ENCODE measurements around the gene PSMD2. TPM values are rescaled to one million over a fixed set of nuclear protein-coding genes. Genes with fewer than 3 reads are reported as not detected.

The PSMD2 gene
- polyA plus RNA-seq, result 100 to 1,000 TPM; 104 to 149 (median 122) TPM
- long read RNA-seq, donor 1, result 0 reads
- long read RNA-seq, donor 2, transcript PSMD2-201 (21 exons, 3,449 nt), result major isoform, 5 of 6 reads
- long read RNA-seq, donor 2, partial matches to known transcripts, result 0 of 6 reads
- long read RNA-seq, donor 2, other reads (novel, unspliced or antisense), result 0 of 6 reads
- long read RNA-seq, donor 3, partial matches to known transcripts, result 16 of 19 reads
- long read RNA-seq, donor 3, other reads (novel, unspliced or antisense), result 0 of 19 reads
- long read RNA-seq, donor 4, result 0 reads
- long read RNA-seq, donor 5, partial matches to known transcripts, result 0 of 5 reads
- long read RNA-seq, donor 5, other reads (novel, unspliced or antisense), result 0 of 5 reads
- long read RNA-seq, donor 6, transcript PSMD2-201 (21 exons, 3,449 nt), result major isoform, 8 of 9 reads
- long read RNA-seq, donor 6, partial matches to known transcripts, result 0 of 9 reads
- long read RNA-seq, donor 6, other reads (novel, unspliced or antisense), result 0 of 9 reads
- long read RNA-seq, donor 7, result 0 reads
- long read RNA-seq, donor 8, partial matches to known transcripts, result 0 of 2 reads
- long read RNA-seq, donor 8, other reads (novel, unspliced or antisense), result 0 of 2 reads
- long read RNA-seq, donor 9, partial matches to known transcripts, result 0 of 1 reads
- long read RNA-seq, donor 9, other reads (novel, unspliced or antisense), result 0 of 1 reads
- long read RNA-seq, donor 10, transcript PSMD2-201 (21 exons, 3,449 nt), result major isoform, 18 of 29 reads
- long read RNA-seq, donor 10, partial matches to known transcripts, result 8 of 29 reads
- long read RNA-seq, donor 10, other reads (novel, unspliced or antisense), result 0 of 29 reads

- Histone ChIP-seq H3K36me3 (ENCODE audit: control insufficient read depth in 3 of 3, insufficient read depth in 2 of 3, low read depth in 1 of 3, low read length in 3 of 3) (peaks cover 19 to 29% (median 21%) of the 10 kb centered on the region in 3 donors), H3K4me1 (ENCODE audit: control insufficient read depth in 3 of 3, insufficient read depth in 2 of 3, low read depth in 1 of 3, low read length in 2 of 3) (peaks cover 3 to 8% (median 7%) of the 10 kb centered on the region in 3 donors), H3K9me3 (ENCODE audit: control insufficient read depth in 2 of 2, insufficient read depth in 1 of 2, low read depth in 1 of 2, low read length in 1 of 2) (no peaks in the 10 kb centered on the region), H3K4me3 (ENCODE audit: low read depth in 1 of 3, low read length in 3 of 3) (peak within 1 kb of the TSS; percentile 84 to 91 (median 85)), H3K27me3 (ENCODE audit: control insufficient read depth in 3 of 3, insufficient read depth in 3 of 3, low read length in 3 of 3) (peaks cover 0 to 3% (median 0%) of the 10 kb centered on the region in 3 donors), H3K27ac (ENCODE audit: low read depth in 1 of 3, low read length in 2 of 3) (peak within 1 kb of the TSS; percentile 82 to 84 (median 84))
- FAIRE-seq (no peak), DNase-seq (peak; percentile 97)
- 0% methylated on average over 47 to 78 of the region's 78 CpGs for WGBS, 3 donors
Measured at GRCh38 chr3:184298759-184299487, at the start of gene PSMD2. Gene PSMD2 (plus strand): TSS chr3:184299241. CDS start chr3:184299267, 26 bp downstream.

DNA sequence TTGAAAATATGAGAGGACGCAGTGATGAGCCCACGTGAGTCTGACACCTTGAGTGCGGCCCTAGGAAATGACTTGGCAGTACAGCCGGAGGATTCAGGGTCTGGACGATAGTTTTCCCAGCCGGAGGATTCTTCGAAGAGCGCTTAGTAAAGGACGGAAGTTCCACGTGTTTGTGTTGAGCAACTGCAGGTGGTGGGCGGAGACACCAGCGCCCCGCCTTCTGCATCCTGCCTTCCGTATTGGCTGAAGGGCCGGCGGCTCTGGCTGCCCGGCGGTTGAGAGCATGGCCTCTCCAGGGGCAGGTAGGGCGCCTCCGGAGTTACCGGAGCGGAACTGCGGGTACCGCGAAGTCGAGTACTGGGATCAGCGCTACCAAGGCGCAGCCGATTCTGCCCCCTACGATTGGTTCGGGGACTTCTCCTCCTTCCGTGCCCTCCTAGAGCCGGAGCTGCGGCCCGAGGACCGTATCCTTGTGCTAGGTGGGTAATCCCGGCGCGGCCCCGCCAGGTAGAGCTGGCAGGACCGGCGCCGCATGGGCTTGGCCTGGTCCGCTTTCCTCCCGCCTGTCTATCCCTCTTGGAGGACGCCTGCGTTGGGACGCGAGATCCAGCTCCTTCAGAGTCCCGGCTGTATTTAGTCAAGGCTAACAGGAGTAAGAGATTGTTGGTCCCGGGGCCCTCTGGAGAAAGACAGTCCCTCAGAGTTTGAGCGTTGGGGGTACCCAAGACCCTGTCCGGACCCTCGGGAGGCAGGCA lies 49.5 kb upstream of the PSMD2 start, which contains the start of gene EEF1AKMT4:
TSS of gene EEF1AKMT4 (plus strand) at position 261 of the 755 bp plus-strand sequence. CDS start at position 284, 23 bp downstream.
- FAIRE-seq, result no peak
- H3K27me3 ChIP-seq (ENCODE audit: control insufficient read depth in 3 of 3, insufficient read depth in 3 of 3, low read length in 3 of 3), result no peaks in the 10 kb centered on the region
- H3K27ac ChIP-seq (ENCODE audit: low read depth in 1 of 3, low read length in 2 of 3), result peak within 1 kb of the TSS; percentile 75 to 86 (median 83)
- no peaks in the 10 kb centered on the region for H3K9me3 ChIP-seq (ENCODE audit: control insufficient read depth in 2 of 2, insufficient read depth in 1 of 2, low read depth in 1 of 2, low read length in 1 of 2)
- peaks cover 5 to 11% (median 8%) of the 10 kb centered on the region in 3 donors for H3K36me3 ChIP-seq (ENCODE audit: control insufficient read depth in 3 of 3, insufficient read depth in 2 of 3, low read depth in 1 of 3, low read length in 3 of 3)
- H3K4me3 ChIP-seq (ENCODE audit: low read depth in 1 of 3, low read length in 3 of 3), result peak within 1 kb of the TSS; percentile 53 to 89 (median 71)
- DNase-seq, result peak; percentile 97 to 98
- 0% methylated on average over 53 to 54 of the region's 54 CpGs for WGBS, 3 donors
- peaks cover 0 to 2% (median 0%) of the 10 kb centered on the region in 3 donors for H3K4me1 ChIP-seq (ENCODE audit: control insufficient read depth in 3 of 3, insufficient read depth in 2 of 3, low read depth in 1 of 3, low read length in 2 of 3)

DNA sequence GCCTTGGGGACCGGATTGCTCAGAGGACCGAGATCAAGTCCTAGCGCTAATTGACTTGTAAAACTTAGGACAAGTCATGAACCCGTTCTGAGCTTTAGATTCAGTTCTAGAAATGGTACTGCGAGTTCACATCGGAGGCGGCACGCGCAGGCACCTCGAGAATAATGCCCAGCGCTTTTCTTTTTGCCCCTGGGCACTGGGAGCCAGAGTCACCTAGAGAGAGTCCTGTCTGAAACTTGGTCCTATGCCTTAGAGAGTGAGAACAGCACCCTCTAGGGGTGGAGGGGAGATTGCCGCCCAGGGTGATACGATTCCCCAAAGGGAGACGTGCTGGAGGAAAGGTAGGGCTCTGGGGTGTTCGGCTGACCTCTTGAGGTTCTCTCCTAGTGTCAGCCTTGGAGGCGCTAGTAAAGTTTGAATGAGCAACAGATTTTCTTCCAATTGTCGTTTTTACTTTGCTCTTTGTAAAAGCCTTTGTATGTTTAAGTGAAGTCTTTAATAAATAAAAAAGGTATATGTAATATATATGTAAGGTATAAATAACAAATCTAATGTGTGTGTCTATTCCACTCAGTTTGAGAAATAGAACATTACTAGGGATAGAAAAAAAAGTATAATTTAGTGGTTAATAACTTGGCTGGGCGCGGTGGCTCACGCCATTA lies 48.7 kb upstream of the PSMD2 start:
- DNase-seq, result peak; percentile 94
- FAIRE-seq, result no peak
- WGBS, 3 donors, result 10 to 13% (median 12%) methylated on average over 20 of the region's 20 CpGs
- no peaks in the 10 kb centered on the region for H3K27me3 ChIP-seq (ENCODE audit: control insufficient read depth in 3 of 3, insufficient read depth in 3 of 3, low read length in 3 of 3)
- H3K36me3 ChIP-seq (ENCODE audit: control insufficient read depth in 3 of 3, insufficient read depth in 2 of 3, low read depth in 1 of 3, low read length in 3 of 3), result peaks cover 0 to 7% (median 3%) of the 10 kb centered on the region in 3 donors
- no peaks in the 10 kb centered on the region for H3K9me3 ChIP-seq (ENCODE audit: control insufficient read depth in 2 of 2, insufficient read depth in 1 of 2, low read depth in 1 of 2, low read length in 1 of 2)
- peak overlapping the region; percentile 47 to 75 (median 67) for H3K27ac ChIP-seq (ENCODE audit: low read depth in 1 of 3, low read length in 2 of 3)
- peaks cover 0 to 2% (median 0%) of the 10 kb centered on the region in 3 donors for H3K4me1 ChIP-seq (ENCODE audit: control insufficient read depth in 3 of 3, insufficient read depth in 2 of 3, low read depth in 1 of 3, low read length in 2 of 3)
- peak overlapping the region in 2 of 3 donors; percentile 71 to 89 for H3K4me3 ChIP-seq (ENCODE audit: low read depth in 1 of 3, low read length in 3 of 3)

DNA sequence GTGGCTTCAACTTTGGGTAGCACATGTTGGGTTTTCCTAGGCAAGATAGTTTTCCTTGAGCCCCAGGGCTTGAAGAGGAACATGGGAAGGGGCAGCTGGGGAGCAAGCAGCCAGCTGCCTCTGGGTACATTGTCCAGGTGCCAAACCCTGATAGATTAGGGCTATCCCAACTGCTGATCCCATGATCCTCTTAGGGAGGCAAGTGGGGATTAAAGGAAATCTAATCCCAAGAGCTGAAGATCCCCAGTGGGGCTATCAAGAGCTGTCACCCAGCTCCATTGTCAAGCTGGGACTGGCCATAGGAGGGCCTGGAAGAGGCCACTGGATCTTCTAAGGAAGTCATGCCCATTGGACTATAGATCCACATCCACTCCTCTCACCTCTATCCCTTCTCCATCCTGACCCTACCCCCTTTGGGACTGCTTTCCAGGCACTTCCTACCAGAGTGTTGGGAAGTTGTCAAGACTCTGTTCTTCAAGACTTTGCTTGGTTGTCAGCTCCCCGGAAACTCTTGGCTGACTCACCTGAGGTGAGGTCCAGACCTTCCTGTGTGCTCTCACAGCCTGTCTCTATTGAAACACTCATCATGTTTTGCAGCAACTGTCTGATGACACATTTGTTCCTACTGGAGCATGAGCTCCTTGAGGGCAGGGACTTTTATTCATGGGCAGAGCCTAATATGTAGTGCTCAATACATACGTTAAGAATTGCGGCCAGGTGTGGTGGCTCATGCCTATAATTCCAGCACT lies 43.6 kb upstream of the PSMD2 start:
- H3K9me3 ChIP-seq (ENCODE audit: control insufficient read depth in 2 of 2, insufficient read depth in 1 of 2, low read depth in 1 of 2, low read length in 1 of 2), result no peaks in the 10 kb centered on the region
- H3K27ac ChIP-seq (ENCODE audit: low read depth in 1 of 3, low read length in 2 of 3), result no peak overlapping the region
- peaks cover 0 to 5% (median 0%) of the 10 kb centered on the region in 3 donors for H3K4me1 ChIP-seq (ENCODE audit: control insufficient read depth in 3 of 3, insufficient read depth in 2 of 3, low read depth in 1 of 3, low read length in 2 of 3)
- DNase-seq (no peak), FAIRE-seq (no peak)
- H3K36me3 ChIP-seq (ENCODE audit: control insufficient read depth in 3 of 3, insufficient read depth in 2 of 3, low read depth in 1 of 3, low read length in 3 of 3), result peaks cover 0 to 16% (median 2%) of the 10 kb centered on the region in 3 donors
- H3K4me3 ChIP-seq (ENCODE audit: low read depth in 1 of 3, low read length in 3 of 3), result no peak overlapping the region
- 93 to 98% (median 95%) methylated on average over 3 of the region's 3 CpGs for WGBS, 3 donors
- H3K27me3 ChIP-seq (ENCODE audit: control insufficient read depth in 3 of 3, insufficient read depth in 3 of 3, low read length in 3 of 3), result peaks cover 0 to 20% (median 7%) of the 10 kb centered on the region in 3 donors

DNA sequence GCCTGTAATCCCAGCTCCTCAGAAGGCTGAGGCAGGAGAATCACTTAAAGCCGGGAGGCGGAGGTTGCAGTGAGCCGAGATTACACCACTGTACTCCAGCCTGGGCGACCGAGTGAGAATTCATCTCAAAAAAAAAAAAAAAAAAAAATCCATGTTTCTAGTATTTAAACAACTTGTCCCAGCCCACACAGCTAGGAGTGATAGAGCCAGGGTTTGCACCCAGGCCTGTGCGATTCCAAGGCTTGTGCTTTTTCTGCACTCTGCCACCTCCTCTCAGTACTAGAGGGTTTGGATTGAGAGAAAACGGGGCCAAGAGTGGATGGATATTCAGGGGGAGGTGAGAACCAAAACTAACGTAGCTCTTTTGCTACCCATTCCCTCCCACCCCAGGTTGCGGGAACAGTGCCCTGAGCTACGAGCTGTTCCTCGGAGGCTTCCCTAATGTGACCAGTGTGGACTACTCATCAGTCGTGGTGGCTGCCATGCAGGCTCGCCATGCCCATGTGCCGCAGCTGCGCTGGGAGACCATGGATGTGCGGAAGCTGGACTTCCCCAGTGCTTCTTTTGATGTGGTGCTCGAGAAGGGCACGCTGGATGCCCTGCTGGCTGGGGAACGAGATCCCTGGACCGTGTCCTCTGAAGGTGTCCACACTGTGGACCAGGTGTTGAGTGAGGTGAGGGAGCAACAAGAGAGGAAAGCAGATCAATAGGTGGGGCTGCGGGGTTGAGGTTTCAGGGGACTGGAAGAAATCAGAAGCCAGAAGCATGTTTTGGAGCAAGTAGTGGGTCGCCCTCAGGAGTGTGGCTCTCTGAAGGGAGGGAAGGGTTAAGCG lies 41.7 kb upstream of the PSMD2 start:
- FAIRE-seq (no peak), DNase-seq (no peak)
- Histone ChIP-seq H3K27me3 (ENCODE audit: control insufficient read depth in 3 of 3, insufficient read depth in 3 of 3, low read length in 3 of 3) (peaks cover 0 to 34% (median 13%) of the 10 kb centered on the region in 3 donors), H3K36me3 (ENCODE audit: control insufficient read depth in 3 of 3, insufficient read depth in 2 of 3, low read depth in 1 of 3, low read length in 3 of 3) (peaks cover 0 to 16% (median 2%) of the 10 kb centered on the region in 3 donors), H3K4me3 (ENCODE audit: low read depth in 1 of 3, low read length in 3 of 3) (no peak overlapping the region), H3K4me1 (ENCODE audit: control insufficient read depth in 3 of 3, insufficient read depth in 2 of 3, low read depth in 1 of 3, low read length in 2 of 3) (peaks cover 0 to 9% (median 7%) of the 10 kb centered on the region in 3 donors), H3K9me3 (ENCODE audit: control insufficient read depth in 2 of 2, insufficient read depth in 1 of 2, low read depth in 1 of 2, low read length in 1 of 2) (no peaks in the 10 kb centered on the region), H3K27ac (ENCODE audit: low read depth in 1 of 3, low read length in 2 of 3) (no peak overlapping the region)
- WGBS, 3 donors, result 91 to 97% (median 96%) methylated on average over 23 of the region's 23 CpGs

DNA sequence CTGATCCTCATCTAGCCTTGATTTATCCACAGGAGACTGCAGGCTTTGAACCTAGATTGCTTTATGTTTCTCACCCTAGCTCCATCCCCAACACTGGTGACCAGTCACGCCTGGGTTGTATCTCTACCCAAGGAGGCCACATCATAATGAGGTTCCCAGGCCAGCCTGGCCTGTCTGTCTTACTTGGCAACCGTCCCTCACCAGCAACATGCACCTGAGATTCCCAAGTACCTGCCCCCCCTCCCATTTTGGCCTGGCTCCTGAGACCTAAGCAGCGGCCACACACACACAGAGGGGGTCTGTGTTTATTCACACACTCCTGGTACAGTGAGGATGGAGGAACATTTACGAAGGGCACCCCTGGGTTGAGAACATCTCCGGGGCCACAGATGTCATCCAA lies 40.1 kb upstream of the PSMD2 start:
- H3K4me1 ChIP-seq (ENCODE audit: control insufficient read depth in 3 of 3, insufficient read depth in 2 of 3, low read depth in 1 of 3, low read length in 2 of 3), result peaks cover 0 to 11% (median 7%) of the 10 kb centered on the region in 3 donors
- H3K9me3 ChIP-seq (ENCODE audit: control insufficient read depth in 2 of 2, insufficient read depth in 1 of 2, low read depth in 1 of 2, low read length in 1 of 2), result no peaks in the 10 kb centered on the region
- DNase-seq (no peak), FAIRE-seq (no peak)
- H3K27me3 ChIP-seq (ENCODE audit: control insufficient read depth in 3 of 3, insufficient read depth in 3 of 3, low read length in 3 of 3), result peaks cover 0 to 46% (median 19%) of the 10 kb centered on the region in 3 donors
- peaks cover 0 to 16% (median 2%) of the 10 kb centered on the region in 3 donors for H3K36me3 ChIP-seq (ENCODE audit: control insufficient read depth in 3 of 3, insufficient read depth in 2 of 3, low read depth in 1 of 3, low read length in 3 of 3)
- H3K27ac ChIP-seq (ENCODE audit: low read depth in 1 of 3, low read length in 2 of 3), result no peak overlapping the region
- no peak overlapping the region for H3K4me3 ChIP-seq (ENCODE audit: low read depth in 1 of 3, low read length in 3 of 3)
- 89 to 93% (median 92%) methylated on average over 5 of the region's 5 CpGs for WGBS, 3 donors

All from small intestine (tissue), 16 donors.